ENCODE results near the gene CLDN9.
A peak's percentile ranks its signal among the peaks of the same experiment; 100 is the strongest.

Gene CLDN9

DNA sequence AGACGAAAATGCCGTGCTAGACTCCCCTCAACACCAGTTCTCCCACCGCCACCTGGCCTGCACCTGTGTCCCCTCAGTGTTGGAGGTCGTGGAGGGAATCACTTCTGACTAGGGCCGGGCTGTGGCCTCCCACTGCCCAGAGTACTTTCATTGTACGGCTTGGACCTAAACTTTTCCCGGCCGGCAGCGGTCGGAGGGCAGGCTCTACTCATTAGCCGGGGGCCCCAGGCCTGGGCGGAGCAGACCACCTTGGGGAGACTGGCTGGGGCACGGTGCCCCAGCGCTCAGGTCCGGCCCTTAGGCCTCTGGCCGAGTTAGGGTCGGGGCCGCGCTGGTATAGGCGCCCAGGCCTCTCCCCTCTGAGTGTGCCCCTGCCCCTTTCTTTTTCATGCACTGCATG, 4.6 kb downstream of the CLDN9 start:
- peaks cover 0 to 36% (median 22%) of the 10 kb centered on the region in 4 donors for H3K4me1 ChIP-seq
- DNase-seq, result no peak
- H3K36me3 ChIP-seq, result no peaks in the 10 kb centered on the region
- no peak overlapping the region for H3K4me3 ChIP-seq
- intact Hi-C loops (cut with DNase I; ENCODE audit: low total_unique reads), result no loop called here
- no peaks in the 10 kb centered on the region for H3K9me3 ChIP-seq
- H3K27me3 ChIP-seq, result peaks cover 1 to 45% of the 10 kb centered on the region in 2 donors
- H3K27ac ChIP-seq, result no peak overlapping the region
- TF ChIP-seq, protein P1, sequence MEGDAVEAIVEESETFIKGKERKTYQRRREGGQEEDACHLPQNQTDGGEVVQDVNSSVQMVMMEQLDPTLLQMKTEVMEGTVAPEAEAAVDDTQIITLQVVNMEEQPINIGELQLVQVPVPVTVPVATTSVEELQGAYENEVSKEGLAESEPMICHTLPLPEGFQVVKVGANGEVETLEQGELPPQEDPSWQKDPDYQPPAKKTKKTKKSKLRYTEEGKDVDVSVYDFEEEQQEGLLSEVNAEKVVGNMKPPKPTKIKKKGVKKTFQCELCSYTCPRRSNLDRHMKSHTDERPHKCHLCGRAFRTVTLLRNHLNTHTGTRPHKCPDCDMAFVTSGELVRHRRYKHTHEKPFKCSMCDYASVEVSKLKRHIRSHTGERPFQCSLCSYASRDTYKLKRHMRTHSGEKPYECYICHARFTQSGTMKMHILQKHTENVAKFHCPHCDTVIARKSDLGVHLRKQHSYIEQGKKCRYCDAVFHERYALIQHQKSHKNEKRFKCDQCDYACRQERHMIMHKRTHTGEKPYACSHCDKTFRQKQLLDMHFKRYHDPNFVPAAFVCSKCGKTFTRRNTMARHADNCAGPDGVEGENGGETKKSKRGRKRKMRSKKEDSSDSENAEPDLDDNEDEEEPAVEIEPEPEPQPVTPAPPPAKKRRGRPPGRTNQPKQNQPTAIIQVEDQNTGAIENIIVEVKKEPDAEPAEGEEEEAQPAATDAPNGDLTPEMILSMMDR (IDR thresholded peaks at IDR 0.05), result no peak

DNA sequence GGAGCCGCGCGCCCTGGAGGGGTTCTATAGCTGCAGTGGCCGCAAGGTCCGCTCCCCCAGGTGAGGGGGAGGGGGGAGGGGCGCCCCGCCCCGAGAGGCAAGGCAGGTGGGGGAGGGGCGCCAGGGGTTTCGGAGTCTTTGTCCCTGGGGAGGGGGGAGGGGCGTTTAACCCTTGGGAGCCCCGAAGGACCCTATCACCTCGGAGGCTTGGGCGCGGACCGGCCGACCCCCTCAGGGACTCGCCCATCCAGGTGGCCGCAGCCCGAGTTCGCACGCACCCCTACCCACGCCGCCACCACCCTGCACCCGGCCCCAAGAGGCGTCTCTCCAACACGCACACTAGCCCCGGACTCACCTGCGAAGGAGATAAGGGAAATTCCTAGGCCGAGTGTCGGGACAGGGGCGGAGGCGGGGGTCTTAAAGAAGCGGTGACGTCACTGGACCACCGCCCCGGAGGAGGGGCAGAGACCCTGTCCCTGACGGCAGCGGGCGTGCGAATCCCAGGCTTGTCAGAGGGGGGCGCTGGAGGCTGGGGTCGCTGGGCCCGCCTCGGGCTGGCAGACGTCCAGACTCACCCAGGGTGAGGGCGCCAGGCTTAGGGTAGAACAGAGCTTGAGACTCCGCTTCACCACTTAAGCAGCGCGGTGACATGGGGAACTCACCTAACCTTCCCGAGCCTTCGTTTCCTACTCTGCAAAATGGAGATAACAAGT, 5.2 kb downstream of the CLDN9 start, which contains the start of gene CLDN6:
CLDN6 (minus strand) TSS at position 390 of the 713 bp plus-strand sequence. CDS start 2,162 bp downstream, outside the sequence.
- TF ChIP-seq, protein P1 (IDR thresholded peaks at IDR 0.05), result no peak
- Histone ChIP-seq H3K4me3 (no peak within 1 kb of the TSS), H3K27ac (no peak within 1 kb of the TSS), H3K27me3 (peaks cover 0 to 39% of the 10 kb centered on the region in 2 donors), H3K4me1 (peaks cover 0 to 42% (median 28%) of the 10 kb centered on the region in 4 donors), H3K36me3 (no peaks in the 10 kb centered on the region), H3K9me3 (no peaks in the 10 kb centered on the region)
- no peak for DNase-seq
- intact Hi-C loops (cut with DNase I; ENCODE audit: low total_unique reads), result no loop called here

DNA sequence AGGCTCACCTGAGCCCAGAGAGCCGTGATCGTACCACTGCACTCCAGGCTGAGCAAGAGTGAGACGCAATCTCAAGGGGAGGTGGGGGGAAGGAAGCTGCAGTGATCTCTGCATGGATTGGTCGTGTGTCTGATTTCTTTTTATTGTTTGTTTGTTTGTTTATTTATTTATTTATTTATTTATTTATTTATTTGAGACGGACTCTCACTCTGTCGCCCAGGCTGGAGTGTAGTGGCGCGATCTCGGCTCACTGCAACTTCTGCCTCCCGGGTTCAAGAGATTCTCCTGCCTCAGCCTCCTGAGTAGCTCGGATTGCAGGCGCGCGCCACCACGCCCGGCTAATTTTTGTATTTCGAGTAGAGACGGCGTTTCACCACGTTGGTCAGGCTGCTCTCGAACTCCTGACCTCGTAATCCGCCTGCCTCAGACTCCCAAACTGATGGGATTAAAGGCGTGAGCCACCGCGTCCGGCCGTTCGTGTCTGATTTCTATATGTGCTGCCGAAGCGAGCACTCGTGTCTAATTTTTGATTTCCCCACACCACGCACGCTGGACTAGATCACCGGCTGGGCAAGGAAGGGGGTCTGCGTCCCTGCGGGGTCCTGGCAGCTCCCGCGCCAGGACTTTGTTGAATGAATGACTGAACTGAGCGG, 7.0 kb downstream of the CLDN9 start:
- Histone ChIP-seq H3K4me3 (peak overlapping the region; percentile 73 to 88), H3K9me3 (no peaks in the 10 kb centered on the region), H3K4me1 (peaks cover 0 to 52% (median 37%) of the 10 kb centered on the region in 4 donors), H3K27me3 (peaks cover 0 to 24% of the 10 kb centered on the region in 2 donors), H3K36me3 (no peaks in the 10 kb centered on the region), H3K27ac (peak overlapping the region in 1 of 2 donors; percentile 96)
- DNase-seq, result no peak
- intact Hi-C loops (cut with DNase I; ENCODE audit: low total_unique reads), result no loop called here
- TF ChIP-seq, protein P1 (IDR thresholded peaks at IDR 0.05), result no peak

DNA sequence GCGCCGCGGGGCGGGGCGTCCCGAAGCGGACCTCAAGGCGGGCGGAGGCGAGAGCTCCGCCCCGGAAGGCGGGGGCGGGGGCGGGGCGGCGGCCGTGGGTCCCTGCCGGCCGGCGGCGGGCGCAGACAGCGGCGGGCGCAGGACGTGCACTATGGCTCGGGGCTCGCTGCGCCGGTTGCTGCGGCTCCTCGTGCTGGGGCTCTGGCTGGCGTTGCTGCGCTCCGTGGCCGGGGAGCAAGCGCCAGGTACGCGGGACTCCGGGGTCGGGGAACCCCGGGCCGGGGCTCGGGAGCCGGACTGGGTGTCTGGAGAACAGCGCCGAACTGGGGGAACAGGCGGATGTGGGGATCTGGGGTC, 7.5 kb downstream of the CLDN9 start, which contains the start of gene TNFRSF12A:
TNFRSF12A (plus strand) TSS at position 122 of the 357 bp plus-strand sequence; CDS start at position 152, 30 bp downstream.
- DNase-seq, result peak; percentile 70 to 88
- H3K27me3 ChIP-seq, result peaks cover 0 to 24% of the 10 kb centered on the region in 2 donors
- peak within 1 kb of the TSS; percentile 73 to 88 for H3K4me3 ChIP-seq
- TF ChIP-seq, protein P1 (IDR thresholded peaks at IDR 0.05), result peak in 1 of 2 experiments; percentile 13
- no peaks in the 10 kb centered on the region for H3K9me3 ChIP-seq
- H3K4me1 ChIP-seq, result peaks cover 0 to 56% (median 40%) of the 10 kb centered on the region in 4 donors
- intact Hi-C loops (cut with DNase I; ENCODE audit: low total_unique reads), result no loop called here
- peak within 1 kb of the TSS; percentile 95 to 96 for H3K27ac ChIP-seq
- H3K36me3 ChIP-seq, result no peaks in the 10 kb centered on the region

DNA sequence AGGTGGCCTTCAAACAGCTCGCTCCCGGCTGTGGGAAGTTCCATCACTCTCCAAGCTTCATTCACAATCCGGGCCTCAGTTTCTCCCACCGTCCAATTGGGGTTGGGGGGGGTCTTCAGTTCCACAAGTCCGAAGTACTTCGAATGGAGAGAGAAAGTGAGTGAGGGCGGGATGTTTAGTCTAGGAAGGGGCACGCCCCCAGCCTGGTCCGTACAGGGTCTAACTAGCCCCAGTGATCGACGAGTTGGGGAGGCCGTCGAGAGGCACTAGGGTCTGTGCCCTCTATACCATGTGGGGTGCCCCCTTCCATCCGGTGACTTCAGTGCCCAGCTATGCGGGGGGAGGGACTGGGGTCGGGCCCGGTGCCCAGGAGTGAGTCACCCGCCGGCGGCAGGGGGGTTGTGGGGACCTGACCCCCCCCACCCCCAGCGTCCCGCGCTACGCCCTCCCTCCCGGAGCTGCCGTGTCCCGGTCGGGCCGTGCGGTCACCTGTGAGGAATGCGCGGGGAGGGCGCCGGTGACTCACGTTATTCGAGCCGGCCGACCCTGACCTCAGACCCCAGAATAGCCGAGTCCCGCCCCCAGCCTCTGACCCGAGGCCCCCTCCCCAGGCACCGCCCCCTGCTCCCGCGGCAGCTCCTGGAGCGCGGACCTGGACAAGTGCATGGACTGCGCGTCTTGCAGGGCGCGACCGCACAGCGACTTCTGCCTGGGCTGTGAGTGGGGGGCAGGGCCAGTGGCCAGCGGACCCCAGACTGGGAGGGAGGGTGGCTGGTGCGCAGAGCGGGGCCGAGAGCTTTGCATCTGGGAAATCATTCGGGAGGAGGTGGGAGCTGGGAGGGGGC, 8.1 kb downstream of the CLDN9 start:
- Histone ChIP-seq H3K4me1 (peaks cover 0 to 58% (median 40%) of the 10 kb centered on the region in 4 donors), H3K27ac (peak overlapping the region; percentile 95 to 96), H3K36me3 (peaks cover 0 to 5% (median 2%) of the 10 kb centered on the region in 3 donors), H3K27me3 (peaks cover 0 to 24% of the 10 kb centered on the region in 2 donors), H3K9me3 (no peaks in the 10 kb centered on the region), H3K4me3 (peak overlapping the region; percentile 73 to 88)
- intact Hi-C loops (cut with DNase I; ENCODE audit: low total_unique reads), result no loop called here
- TF ChIP-seq, protein P1 (IDR thresholded peaks at IDR 0.05), result peak in 1 of 2 experiments; percentile 3
- peak; percentile 63 to 92 for DNase-seq
